GM19328 (cell line): Measurements from ENCODE around the gene ABHD5.

Experiments
- ATAC-seq: cut with Tn5 transposase; IDR thresholded peaks from one replicate; pipeline ENCODE4 v1.9.1; 2021; ENCODE audit warnings: mild to moderate bottlenecking, moderate library complexity; ENCODE audit not compliant: unreplicated experiment

Gene ABHD5

GRCh38 chr3:43773273-43774094 lies 82.7 kb downstream of the ABHD5 start:
- no peak for ATAC-seq

- no peak for ATAC-seq
These were observed 84.1 kb downstream of the ABHD5 start for GRCh38 chr3:43774799-43775198.

DNA sequence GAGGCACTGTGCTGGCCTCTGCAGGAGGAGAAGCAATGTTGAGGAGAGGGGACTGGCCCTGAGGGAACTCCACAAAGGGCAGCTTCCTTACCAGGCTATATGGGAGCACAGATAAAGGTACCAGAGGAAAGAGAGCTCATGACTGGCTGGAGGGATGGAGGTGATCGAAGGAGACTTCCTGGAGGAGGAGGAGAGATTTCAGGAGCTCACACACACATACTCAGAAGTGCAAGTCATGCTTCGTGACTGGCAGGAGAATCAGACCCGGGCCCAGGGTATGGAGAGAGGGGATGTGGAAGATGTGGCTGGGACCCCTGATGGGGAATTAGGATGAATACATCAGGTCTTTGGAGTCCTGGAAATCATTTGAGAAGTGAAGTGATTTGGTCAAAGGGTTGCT lies 85.4 kb downstream of the ABHD5 start:
- no peak for ATAC-seq

DNA sequence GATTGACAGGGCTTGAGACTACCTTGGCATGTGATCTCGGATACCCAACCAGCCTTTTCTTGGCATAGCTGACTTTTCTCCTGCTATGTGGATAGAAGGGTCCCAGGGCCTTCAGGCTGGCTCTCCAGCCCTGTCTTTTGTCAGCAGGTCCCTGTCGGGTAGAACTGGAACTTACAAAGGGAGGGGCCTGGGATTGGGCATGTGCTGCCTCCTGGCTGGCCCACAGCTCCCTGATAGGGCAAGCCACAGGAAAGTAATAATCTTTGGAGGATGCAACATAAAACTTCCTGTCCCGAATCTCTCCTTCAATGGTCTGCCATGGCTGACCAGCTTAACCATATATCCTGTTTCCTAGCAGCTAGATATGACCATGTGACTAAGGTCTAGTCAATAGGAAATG lies 89.1 kb downstream of the ABHD5 start:
- no peak for ATAC-seq

- ATAC-seq = no peak
These were observed 91.8 kb downstream of the ABHD5 start for GRCh38 chr3:43782541-43782940.
